Stomach smooth muscle (tissue), 2 donors: Measurements from ENCODE around the gene A1BG.
"Not testable (repeated sequence)": the region's sequence is repeated elsewhere in the genome, so short reads cannot be mapped to it uniquely, and the experiment has no call there.

Source experiments
- H3K27ac ChIP-seq: one replicate; pipeline ENCODE4 v1.7.0; 2013; ENCODE audit warnings: mild to moderate bottlenecking, low read length, inconsistent platforms
- H3K27me3 ChIP-seq, 2 donors: one replicate each; pipeline ENCODE4 v1.7.0; 2013; ENCODE audit warnings: low read length in 2 of 2; ENCODE audit not compliant: insufficient read depth in 2 of 2, control insufficient read depth in 1 of 2
- H3K36me3 ChIP-seq, 2 donors: one replicate each; pipeline ENCODE4 v1.7.0; 2013; ENCODE audit warnings: low read length in 2 of 2; ENCODE audit not compliant: control insufficient read depth in 2 of 2, insufficient read depth in 2 of 2
- H3K4me1 ChIP-seq: one replicate; pipeline ENCODE4 v1.7.0; 2013; ENCODE audit warnings: low read length; ENCODE audit not compliant: control insufficient read depth, insufficient read depth
- H3K4me3 ChIP-seq, 2 donors: one replicate each; pipeline ENCODE4 v1.7.0; 2013; ENCODE audit warnings: low read length in 2 of 2
- H3K9ac ChIP-seq, 2 donors: one replicate each; pipeline ENCODE4 v1.7.0; 2013; ENCODE audit warnings: low read length in 2 of 2, mild to moderate bottlenecking in 1 of 2
- H3K9me3 ChIP-seq, 2 donors: one replicate each; pipeline ENCODE4 v1.7.0; 2013; ENCODE audit warnings: low read length in 2 of 2; ENCODE audit not compliant: control insufficient read depth in 2 of 2
- donor health status: healthy.
- donor health status: Pancreatic carcinoma.

A1BG gene

DNA sequence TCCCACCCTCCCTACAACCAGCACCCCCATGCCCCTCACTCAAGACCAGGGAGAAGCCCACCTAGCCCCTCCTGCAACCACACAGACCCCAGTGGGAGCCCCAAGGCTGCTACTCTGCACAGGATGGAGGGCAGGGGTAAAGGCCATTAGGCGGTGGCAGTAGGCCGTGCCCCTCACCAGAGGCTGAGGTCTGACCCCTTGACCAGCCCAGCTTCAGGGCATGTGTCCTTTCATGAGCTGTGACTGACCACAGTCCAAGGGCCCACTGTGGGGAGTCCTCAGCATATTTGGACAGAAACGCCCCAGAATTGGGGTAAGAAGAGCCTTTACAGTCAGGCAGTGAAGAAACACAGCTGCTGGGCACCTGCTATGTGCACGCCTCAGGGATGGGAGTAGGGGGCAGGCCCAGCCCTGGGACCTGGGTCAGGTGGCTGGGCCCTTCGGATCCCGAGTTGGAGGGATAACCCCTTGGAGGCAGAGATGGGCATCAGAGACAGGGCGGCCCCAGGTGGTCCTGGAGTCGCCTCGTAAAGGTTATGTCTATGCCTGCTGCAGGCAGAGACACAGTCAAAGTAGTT is 32.1 kb upstream of the A1BG start:
- H3K36me3 ChIP-seq, result peaks cover 2 to 10% of the 10 kb centered on the region in 2 donors

DNA sequence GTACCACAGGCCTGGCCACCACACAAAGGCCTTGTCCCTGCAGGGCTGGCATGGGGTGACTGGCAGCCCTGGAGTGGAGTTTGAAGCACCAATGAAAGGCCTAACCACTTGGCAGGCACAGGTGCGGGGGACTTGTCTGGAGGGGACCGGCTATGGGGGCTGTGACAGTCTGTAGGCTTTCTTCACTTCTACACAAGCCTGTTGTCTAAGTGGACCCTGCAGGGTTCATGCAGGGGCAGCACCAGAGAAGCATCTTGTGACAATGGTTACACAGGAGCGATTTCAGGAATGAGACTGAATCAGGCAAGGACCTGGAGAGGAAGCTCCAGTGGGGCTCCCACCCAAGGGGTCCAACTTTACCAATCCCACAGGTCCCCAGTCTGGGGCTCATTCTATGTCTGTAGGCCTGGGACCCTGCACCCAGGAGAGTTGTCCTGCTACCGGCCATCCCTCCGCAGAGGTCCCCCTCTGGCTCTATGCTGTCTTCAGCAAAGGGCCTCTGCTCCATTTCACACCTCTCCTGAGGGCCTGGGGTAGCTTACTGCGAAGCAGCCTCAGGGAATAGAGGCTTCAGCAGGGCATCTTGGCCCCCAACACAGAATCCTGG is 29.8 kb upstream of the A1BG start:
- Histone ChIP-seq H3K4me3 (no peak overlapping the region), H3K9ac (no peak overlapping the region), H3K27me3 (no peaks in the 10 kb centered on the region), H3K9me3 (no peaks in the 10 kb centered on the region), H3K27ac (no peak overlapping the region), H3K4me1 (peaks cover 44% of the 10 kb centered on the region), H3K36me3 (peaks cover 0 to under 1% of the 10 kb centered on the region in 2 donors)

More for the DNA sequence above, 32.1 kb upstream of the A1BG start:
- peak overlapping the region; percentile 96 for H3K27ac ChIP-seq
- H3K4me1 ChIP-seq, result peaks cover 34% of the 10 kb centered on the region
- peak overlapping the region; percentile 95 to 97 for H3K9ac ChIP-seq
- peak overlapping the region; percentile 76 to 93 for H3K4me3 ChIP-seq
- H3K9me3 ChIP-seq, result no peaks in the 10 kb centered on the region
- H3K27me3 ChIP-seq, result no peaks in the 10 kb centered on the region

DNA sequence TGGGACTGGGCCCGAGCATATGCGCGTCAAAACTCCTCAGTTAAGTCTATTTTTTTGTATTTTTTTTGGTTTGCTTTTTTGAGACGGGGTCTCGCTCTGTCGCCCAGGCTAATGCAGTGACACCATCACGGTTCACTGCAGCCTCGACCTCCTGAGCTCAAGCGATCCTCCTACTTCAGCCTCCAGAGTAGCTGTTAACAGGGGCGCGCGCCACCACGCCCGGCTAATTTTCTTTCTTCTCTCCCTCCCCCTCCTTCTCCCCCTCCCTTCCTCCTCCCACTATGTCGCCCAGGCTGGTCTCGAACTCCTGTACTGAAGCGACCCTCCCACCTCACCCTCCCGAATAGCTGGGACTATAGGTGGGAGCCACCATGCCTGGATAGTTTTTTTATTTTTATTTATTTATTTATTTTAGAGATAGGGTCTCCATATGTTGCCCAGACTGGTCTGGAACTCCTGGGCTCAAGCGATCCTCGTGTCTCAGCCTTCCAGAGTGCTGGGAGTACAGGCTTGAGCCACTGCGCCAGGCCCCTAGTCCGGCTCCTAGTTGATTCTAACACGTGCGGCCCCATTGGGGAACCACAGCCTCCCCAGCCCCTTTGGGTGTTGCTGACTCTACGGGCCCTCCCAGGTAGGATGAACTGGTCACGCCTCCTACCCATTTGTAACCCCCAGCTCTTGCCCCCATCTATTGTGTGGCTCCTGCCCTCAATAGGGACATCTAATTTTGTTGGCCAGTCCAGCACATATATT is 28.3 kb upstream of the A1BG start:
- peaks cover 35% of the 10 kb centered on the region for H3K4me1 ChIP-seq
- peak overlapping the region; percentile 92 for H3K27ac ChIP-seq
- H3K9ac ChIP-seq, result peak overlapping the region; percentile 65 to 66
- H3K9me3 ChIP-seq, result no peaks in the 10 kb centered on the region
- H3K4me3 ChIP-seq, result peak overlapping the region; percentile 78 to 85
- H3K27me3 ChIP-seq, result no peaks in the 10 kb centered on the region
- H3K36me3 ChIP-seq, result no peaks in the 10 kb centered on the region

DNA sequence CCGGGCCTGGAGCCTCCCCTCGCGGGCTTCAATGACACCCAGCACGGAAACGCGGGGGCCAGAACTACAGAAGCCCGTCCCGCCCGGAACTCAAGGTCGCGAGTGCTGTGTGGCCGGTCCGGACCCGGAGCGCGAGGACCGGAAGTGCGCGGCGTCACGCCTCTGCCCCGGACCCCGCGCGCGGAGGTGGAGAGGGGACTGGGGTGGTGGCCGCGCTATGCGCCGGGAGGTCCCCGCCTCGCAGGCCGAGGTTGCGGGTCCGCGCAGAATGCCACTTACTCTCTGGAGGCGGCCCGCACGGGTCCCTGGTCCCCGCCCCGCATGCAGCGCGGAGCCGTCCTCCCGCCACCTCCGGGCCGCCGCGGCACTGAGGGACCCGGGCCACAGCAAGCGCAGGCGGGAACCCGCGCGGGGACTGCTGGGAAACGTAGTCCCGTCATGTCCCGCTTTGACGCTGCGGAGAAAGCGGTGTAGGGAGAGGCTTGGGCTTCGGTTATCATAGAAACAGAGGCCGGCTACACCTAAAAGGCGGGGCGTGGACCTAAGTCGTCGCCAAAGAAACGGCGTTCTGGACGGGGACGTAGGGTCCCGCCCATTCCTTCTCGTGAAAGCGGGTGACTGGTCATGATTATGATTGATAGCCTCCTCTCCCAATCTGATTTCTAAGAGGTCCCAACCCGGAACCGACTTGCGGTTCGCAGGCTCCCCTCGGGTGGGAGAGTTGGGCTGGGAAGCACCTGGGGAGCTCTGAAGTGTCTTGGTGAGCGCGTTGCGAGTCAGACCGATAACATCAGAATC is 27.6 kb upstream of the A1BG start, which contains the start of gene ZNF837:
ZNF837 (minus strand) TSS at position 369 of the 798 bp plus-strand sequence. CDS start 11,698 bp downstream, outside the sequence.
- peak within 1 kb of the TSS; percentile 78 to 85 for H3K4me3 ChIP-seq
- peaks cover 27% of the 10 kb centered on the region for H3K4me1 ChIP-seq
- no peaks in the 10 kb centered on the region for H3K27me3 ChIP-seq

DNA sequence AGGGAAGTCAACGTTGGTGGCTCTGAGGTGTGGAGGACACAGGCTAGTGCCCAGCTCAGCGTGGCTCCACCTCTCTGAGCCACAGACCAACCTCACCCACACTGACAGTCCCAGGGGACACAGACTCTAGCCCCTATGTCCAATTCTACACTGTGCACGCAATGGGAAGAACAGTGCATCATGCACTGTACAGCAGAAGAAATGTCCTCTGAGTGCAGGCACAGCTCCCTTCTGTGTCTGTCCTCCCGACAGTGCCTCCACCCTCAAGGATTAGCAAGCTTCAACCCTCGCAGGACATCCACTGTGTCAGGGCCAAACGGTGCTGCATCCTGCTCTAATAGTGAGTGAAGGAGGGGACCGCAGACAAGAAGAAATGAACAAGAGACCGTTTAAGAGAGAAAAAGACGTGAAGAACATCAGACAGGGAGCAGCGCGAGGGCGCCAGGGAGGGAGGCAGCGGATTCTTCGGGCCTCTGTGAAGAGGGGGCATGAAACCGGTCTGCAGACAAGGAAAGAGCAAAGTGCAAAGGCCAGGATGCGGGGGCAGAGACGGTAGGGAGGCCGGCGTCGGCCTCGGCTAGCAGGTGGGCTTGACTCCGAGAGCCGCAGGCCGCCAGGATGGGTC is 26.9 kb upstream of the A1BG start:
- H3K27ac ChIP-seq, result peak overlapping the region; percentile 92
- H3K27me3 ChIP-seq, result no peaks in the 10 kb centered on the region
- H3K4me3 ChIP-seq, result peak overlapping the region; percentile 78 to 85
- H3K36me3 ChIP-seq, result no peaks in the 10 kb centered on the region
- peaks cover 20% of the 10 kb centered on the region for H3K4me1 ChIP-seq
- H3K9ac ChIP-seq, result peak overlapping the region; percentile 83 to 87
- H3K9me3 ChIP-seq, result no peaks in the 10 kb centered on the region

More for the DNA sequence above, 27.6 kb upstream of the A1BG start, which contains the start of gene ZNF837:
- Histone ChIP-seq H3K27ac (peak within 1 kb of the TSS; percentile 92), H3K9me3 (no peaks in the 10 kb centered on the region), H3K9ac (peak within 1 kb of the TSS; percentile 83 to 87), H3K36me3 (no peaks in the 10 kb centered on the region)

DNA sequence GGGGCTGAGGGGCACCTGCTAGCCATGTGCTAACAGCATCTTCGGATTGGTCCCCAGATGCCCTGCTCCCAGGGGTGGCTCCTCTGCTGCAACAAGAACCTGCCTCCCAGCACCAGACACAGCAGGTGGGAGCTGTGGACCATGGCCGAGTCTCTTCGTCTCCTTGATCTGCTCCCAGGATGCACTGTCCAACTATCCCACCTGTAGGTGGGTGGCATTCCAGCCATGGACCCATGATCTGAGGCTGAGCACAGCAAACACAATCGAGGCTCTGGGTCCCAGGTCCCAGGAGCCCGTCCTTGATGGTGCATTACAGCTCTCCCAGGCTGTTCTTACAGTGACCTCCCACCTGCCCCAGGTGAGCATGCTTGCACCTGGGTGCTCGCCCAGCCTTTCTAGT is 26.0 kb upstream of the A1BG start:
- Histone ChIP-seq H3K27ac (no peak overlapping the region), H3K9ac (no peak overlapping the region)

DNA sequence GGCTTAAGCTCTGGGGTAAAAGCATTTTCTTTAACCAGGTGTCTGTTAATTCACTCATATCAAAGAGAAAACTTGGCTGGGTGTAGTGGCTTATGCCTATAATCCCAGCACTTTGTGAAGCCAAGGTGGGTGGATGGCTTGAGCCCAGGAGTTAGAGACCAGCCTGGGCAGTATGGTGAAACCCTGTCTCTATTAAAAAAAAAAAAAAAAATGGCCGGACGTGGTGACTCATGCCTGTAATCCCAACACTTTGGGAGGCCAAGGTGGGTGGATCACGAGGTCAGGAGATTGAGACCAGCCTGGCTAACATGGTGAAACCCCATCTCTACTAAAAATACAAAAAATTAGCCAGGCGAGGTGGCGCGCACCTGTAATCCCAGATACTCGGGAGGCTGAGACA is 23.4 kb upstream of the A1BG start:
- not testable (repeated sequence) for H3K27me3 ChIP-seq, H3K36me3 ChIP-seq, H3K4me3 ChIP-seq, H3K9ac ChIP-seq, H3K9me3 ChIP-seq, H3K27ac ChIP-seq
- peaks cover 16% of the 10 kb centered on the region for H3K4me1 ChIP-seq

More for the DNA sequence above, 26.0 kb upstream of the A1BG start:
- H3K4me3 ChIP-seq, result peak overlapping the region in 1 of 2 donors; percentile 85
- no peaks in the 10 kb centered on the region for H3K27me3 ChIP-seq
- no peaks in the 10 kb centered on the region for H3K9me3 ChIP-seq
- H3K4me1 ChIP-seq, result peaks cover 20% of the 10 kb centered on the region
- H3K36me3 ChIP-seq, result no peaks in the 10 kb centered on the region

DNA sequence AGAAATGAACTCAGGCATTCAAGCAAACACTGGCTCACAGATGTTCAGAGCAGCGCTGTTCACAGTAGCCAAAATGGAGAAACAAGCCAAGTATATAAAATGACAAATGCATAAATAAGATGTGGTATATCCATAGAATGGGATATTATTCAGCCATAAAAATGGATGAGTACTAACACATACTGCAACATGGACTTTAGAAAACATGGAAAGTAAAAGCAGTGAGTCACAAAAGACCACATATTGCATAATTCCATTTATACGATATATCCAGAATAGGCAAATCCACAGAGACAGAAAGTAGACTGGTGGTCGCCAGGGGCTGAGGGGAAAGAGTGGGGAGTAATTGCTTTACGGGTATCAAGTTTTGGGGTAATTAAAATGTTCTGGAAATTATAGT is 20.9 kb upstream of the A1BG start:
- H3K27ac ChIP-seq, result no peak overlapping the region
- H3K27me3 ChIP-seq, result no peaks in the 10 kb centered on the region
- no peaks in the 10 kb centered on the region for H3K36me3 ChIP-seq
- no peaks in the 10 kb centered on the region for H3K4me1 ChIP-seq
- H3K4me3 ChIP-seq, result no peak overlapping the region
- no peak overlapping the region for H3K9ac ChIP-seq
- H3K9me3 ChIP-seq, result no peaks in the 10 kb centered on the region

DNA sequence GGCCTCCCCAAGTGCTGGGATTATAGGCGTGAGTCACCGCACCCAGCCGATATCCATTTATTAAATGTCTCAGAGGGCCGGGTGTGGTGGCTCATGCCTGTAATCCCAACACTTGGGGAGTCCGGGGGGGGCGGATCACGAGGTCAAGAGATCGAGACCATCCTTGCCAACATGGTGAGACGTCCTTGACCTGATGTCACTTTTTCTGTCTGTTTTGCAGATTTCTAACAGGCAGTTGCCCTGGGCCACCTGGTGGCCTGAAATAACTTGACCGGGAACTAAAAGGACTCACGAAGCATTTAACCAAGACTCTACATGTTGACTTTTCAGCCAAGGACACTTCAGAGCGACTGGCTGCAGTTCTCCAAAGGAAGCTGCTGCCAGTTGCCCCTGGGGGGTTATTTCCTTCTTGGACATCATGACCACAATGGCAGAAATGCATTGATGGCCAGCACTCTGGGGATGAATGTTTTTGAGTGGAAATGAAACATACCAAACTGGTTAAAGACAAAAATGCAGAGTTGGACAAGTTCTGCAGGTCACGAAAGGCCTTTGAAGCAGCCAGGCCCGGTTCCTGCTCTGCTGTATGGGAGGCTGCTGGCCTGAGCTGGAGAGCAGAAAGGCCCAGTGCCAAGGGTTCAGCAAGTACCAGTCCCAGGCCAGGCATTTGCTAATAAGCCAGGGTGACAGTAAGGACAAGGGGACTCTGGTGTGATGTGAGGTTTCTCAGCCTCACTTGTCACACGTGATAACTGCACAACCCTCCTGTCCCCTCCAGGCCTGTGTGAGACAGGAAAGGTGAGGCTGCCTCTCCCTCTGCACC is 19.2 kb upstream of the A1BG start:
- Histone ChIP-seq H3K9me3 (no peaks in the 10 kb centered on the region), H3K4me3 (no peak overlapping the region), H3K4me1 (no peaks in the 10 kb centered on the region), H3K36me3 (no peaks in the 10 kb centered on the region), H3K27me3 (peaks cover 0 to 3% of the 10 kb centered on the region in 2 donors), H3K9ac (no peak overlapping the region), H3K27ac (no peak overlapping the region)
